HG02571 (cell line): Measurements from ENCODE around the gene STN1.

Experiments
- ATAC-seq: cut with Tn5 transposase; IDR thresholded peaks from one replicate; pipeline ENCODE4 v1.9.1; 2021; ENCODE audit warnings: mild to moderate bottlenecking, moderate library complexity; ENCODE audit not compliant: unreplicated experiment

The STN1 gene

DNA sequence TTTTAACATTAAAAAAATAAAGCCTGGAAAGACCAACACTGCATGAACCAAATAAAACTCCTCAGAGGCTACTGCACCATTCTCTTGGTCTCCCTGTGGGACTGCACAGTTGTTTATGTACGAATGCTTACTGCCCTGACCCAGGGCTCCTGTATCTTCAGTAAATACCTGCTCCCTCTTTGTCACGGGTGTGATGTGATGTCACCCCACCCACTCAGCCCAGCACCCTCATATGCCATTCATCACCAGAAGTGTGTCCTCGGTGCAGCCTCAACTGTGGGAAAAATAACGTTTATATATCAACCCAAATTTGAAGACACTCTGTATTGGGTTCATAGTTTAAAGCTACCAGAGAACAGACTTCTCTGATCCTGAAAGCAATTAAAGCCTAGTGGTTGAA, 48.6 kb downstream of the STN1 start:
- no peak for ATAC-seq

DNA sequence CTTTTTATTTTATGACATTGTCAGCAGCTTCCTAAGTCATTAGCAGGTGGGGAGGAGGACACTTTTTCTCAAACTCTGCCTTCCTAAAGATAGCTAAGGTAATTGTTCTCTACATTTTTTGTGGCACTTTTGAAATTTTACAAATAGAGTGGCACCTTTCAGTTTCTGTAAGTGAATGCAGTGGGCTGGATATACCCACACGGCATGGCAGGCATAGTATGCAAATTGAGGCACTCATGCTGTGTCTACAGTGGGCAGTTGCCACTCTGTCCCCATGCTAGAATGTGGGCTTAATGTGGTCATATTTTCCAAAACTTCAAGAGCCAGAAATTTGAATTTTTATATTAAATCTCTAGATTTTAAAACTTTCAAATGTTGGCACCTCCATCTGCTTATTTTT, 49.8 kb downstream of the STN1 start:
- no peak for ATAC-seq

DNA sequence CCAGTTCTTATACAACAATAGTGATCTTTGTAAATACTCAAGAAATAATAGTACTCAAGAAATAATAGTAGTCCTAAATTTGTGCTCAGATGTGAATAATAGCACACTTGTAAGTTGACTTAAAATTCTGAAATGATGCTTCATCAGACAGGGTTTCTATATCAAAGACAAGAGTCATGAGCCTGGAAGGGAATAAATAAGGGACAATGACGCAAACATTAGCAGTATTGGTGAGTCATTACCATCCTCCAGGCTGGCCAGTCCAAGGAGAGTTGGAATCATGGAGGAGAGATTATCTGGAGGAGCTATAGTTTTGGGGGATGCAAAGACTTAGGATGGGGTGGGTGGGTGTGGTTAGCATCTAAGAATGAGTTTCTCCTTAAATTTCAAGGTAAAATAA, 56.5 kb downstream of the STN1 start:
- no peak for ATAC-seq

DNA sequence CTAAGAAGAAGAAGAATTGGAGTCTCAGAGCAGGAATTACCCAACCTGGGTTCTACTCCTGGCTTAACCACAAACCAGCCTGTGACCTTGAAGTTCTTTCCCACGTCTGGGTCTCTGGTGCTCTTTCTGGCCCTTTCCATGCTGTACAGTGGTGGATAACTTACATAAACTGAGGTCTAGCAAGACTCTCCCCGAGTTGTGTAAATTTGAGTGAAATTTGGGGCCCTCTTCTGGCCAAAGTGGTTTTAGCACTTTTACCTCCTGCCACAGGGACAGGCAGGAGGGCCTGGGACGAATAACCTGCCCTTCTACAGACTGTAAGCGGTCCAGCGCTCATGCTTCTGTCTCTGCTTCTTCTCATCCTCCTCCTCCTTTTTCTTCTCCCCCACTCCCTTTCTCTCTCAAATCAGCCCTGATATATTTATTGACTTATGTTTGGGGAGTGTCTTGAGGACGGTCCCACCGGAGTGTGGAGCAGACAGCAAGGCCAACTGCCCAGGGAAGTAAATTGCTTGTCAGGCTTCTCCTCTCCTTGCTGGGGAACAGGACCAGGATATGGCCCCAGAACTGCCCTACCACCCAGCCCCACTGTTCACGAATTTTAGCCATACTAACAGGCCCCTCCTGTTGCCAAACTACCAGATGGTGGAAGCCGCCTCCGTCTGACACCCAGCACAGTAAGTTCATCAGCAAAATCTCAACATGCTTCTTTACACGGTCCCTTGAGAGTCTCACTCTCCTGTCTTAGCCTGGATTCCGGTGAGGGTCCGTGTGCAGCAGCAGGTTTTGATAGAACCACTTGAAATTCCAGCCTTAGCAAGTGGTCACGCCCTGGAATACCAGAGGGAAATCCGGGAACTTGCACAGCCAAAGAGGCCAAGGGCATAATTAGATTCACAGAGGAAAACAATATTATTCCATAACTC, 58.6 kb downstream of the STN1 start:
- ATAC-seq = peak; percentile 45

DNA sequence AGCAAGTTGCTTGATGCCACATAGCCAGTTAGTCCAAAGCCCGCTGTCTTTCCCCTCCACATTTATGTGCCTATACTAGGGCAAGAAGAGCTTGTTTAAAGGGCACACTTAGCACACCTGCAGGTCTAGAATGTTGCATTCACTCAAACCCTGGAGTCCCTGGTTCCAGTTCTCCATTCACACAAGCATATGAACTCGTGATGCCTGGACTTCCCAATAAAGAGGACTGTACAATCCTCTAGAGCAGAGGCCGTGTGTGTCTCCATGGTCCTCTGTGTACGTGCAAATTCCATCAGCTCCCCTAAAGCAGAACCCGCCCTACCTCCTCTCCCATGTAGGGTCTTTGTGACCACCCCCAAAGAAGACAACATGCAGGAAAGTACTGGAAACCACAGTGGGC, 59.6 kb downstream of the STN1 start:
- ATAC-seq = no peak

DNA sequence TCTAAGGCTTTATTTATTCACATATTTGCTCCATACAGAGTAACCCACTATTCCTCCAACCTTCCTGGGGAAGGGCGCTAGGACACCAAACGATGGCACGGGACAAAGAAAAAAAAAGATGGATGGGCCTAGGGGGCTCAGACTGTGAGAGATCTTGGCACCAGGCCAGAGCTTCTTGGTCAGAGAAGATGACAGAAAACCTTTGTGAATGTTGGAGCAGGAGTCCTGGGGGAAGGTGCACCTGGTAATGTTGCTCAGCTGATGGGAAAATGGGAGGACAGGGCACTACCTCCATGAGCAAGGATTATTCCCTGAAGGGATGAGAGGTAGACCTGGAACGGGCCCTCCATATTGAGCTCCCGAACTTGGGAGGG, 61.2 kb downstream of the STN1 start:
- ATAC-seq = no peak

DNA sequence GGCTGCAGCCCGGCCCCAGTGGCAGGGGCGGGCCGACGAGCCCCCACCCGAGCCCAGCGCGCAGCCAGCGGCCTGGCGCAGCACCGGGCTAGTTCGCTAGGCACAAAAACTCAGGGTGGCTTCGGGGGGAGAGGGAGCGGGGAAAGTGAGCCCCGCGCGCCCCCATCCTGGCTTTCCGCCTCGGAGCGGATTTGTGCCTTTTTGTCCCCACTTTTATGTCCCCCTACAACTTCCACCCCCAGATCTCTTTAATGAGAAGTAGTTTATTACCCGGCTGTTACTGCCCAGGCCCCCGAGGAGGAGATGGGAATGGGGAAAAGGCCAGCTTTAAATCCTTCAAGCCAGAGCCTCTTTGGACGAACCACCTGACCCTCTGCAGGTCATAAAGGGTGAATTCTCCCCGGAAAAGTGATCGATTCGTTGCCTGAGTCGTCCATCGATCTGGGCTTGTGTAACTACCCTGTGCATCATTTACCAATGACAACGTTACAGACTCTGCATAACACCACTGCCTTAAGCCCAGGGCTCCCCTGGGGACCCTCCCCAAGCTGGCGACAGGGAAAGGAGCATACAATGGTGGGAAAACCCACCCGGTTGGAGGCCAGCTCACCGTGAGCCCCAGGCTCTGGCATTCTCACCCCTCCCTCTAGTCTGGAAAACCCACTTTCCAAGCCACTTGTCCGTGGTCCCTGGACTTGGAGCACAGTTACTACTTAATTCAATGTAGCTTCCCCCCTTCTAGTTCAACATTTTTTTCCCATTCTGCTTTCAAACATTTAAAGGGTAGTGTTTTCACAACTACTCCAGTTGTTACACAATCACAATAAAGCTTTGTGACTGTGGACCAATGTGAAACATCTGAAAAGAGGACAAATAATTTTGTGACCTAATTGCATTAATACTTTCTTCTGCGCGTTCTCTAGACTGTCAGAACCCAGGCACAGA, 61.9 kb downstream of the STN1 start:
- no peak for ATAC-seq

DNA sequence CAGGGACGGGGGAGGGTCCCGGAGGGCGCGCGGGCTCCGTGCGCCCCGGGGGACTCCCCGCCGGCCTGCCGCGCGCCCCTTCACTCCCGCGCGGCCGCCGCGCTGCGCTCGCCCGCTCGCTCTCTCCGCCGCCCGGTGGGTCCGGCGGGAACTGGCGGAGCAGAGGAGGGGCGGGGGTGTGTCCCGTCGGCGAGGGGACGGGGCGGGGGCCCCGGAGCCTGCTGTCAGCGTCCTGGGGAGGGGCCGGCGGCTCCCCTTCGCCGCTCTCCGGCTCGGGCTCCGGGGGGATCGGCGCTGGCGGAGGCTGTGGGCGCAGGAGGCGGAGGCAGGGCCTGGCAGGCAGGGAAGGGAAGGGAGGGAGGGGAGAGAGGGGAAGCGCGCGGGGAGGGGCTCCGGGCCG, 62.6 kb downstream of the STN1 start, which contains the start of gene SH3PXD2A:
Gene SH3PXD2A, minus strand, starts transcription at position 153 of the 400 bp plus-strand sequence. CDS start 310 bp downstream, outside the sequence.
- no peak for ATAC-seq

DNA sequence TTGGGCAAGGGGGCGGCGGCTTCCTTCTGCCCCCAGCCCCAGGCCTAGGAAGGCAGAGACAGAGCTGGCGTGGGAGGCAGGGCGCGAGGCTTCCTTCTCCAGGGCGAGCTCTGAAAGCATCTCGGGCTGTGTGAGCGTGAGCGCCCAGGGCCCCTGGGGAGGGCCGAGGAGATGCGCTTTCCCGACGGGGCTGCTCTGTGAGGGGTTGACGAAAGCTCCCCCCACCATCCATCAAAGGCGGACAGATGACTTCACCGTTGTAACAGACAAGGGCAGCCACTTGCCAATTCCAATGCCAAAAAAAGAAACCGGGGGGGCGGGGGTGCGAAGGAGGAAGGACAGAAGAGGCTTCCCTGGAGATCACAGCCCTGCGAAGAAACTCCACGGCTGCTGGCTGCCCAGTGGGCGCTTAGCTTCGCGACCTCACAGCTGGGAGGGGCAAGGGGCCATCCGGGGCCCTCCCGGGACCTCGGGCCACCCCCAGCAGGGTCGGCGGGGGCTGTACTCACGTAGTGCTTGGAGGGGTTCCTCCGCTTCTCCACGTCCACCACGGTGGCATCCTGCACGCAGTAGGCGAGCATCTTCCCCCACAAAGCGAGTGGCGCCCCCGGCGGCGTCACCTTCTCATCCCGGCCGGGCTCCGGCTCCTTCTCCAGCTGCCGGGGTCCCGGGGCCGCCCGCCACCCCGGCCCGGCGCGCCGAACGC, 63.1 kb downstream of the STN1 start:
- ATAC-seq = no peak

DNA sequence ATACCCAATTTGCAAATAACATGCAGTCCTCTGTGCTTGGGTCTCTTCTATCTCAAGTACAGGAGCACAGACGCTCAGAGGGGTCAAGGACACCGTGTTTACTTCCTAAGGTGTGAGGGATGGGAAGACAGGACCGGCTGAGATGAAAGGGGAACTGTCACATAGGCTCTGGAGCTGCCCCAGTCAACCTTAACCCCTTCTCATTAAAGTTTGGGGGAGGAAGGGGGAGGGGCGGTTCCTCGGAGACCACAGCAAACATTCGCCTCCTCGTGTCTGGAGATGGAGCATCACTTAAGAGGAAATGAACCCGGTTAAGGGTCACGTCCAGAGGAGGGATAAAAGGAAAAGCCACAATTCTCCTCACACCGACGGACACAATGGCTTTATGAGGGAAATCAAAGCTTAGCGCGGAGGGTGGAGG, 63.7 kb downstream of the STN1 start:
- ATAC-seq = no peak

DNA sequence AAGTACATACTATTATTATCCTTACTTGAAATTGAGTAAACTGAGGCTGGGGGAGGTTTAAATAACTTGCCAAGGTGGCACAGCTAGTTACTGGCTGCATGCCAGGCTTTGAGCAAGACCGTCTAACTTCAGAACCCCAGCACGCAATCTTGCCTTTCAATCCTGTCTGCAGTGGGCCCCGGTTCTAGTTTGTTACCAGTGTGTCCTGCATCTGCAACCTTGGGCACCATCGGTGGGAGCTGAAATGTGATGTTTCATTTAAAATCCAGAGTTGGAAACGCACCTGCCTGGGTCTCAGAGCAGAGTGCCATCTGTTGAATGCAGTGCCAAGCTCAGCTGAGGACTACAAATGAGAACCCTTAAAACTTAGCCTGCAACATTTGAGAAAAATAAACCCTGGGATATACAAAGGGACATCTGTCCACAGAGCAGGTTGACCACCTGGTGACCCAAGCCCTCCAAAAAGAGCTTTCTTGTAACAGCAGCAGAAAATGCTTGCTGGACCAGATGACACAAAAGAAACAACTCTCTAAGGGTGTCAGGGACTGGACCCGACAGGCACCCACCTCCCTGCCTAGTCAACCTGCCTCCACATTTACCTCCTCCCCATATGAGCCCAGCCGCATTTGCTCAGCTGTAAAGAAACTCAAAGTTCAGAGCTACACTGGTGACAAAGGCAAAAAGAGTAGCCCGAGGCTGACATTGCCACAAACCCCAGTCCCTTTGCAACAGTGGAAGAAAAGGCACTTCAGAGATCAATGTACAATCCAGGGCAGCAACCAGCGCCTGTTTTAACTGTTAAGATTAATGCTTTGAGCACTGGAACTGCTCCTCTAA, 64.3 kb downstream of the STN1 start:
- no peak for ATAC-seq

DNA sequence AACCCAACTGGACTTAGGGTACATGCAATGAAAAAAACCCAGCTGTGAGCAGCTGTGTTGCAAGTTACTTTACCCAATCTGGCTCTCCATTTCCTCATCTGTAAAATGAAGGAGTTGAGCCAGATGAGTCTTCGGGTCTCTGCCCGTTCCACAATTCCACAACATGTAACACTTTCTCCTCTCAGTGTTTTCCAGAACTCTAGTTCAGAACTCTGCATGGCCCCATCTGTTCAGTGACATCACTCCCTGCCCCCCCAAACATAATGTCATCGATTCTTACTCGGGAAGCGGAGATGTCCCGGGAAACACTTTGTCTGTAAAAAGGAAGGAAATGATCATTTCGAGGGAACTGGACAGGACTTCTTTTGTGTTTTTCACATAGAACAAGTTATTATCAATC, 65.1 kb downstream of the STN1 start:
- no peak for ATAC-seq

DNA sequence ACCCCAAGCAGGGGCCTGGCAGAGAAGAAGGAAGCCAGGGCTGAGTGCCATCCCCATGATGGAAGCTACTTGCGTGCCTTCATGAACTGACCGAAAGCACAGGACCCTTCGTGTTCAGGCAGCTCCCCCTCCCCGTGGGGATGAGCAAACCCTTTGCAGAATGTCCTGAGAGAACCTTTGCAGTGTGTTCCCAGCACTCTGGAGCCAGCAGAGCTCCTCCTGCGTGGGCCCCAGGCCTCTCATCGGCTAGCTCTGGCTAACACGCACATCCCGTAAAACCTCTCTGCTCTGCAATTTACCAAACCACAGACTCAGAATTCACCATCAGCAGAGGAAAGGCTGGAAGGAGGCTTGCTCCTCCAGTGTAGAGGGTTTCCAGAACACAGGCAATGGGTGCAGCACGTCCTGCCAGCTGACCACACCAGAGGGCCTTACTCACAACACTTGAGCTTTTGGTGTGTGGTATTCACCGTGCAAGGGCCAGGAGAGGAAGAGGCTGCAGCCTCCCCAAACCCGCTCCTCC, 65.7 kb downstream of the STN1 start:
- ATAC-seq = no peak

DNA sequence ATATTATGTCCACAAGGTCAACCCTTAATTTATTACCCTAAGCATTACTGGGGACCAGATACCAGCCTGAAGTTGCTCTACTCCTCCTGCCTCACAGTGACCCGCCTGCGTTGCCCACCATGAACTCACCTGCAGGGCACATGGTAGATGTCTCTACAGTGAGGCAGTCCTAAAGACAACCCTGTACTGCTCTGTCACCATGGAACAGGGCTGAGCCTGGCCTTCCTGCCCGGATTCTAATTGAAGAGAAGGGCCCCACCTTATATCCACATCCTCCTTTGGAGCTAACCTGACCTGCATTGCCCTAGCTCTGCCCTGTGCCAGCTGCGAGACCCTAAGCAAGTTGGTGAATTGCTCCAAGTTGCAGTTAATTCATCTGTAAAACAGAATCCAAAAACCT, 66.7 kb downstream of the STN1 start:
- no peak for ATAC-seq

DNA sequence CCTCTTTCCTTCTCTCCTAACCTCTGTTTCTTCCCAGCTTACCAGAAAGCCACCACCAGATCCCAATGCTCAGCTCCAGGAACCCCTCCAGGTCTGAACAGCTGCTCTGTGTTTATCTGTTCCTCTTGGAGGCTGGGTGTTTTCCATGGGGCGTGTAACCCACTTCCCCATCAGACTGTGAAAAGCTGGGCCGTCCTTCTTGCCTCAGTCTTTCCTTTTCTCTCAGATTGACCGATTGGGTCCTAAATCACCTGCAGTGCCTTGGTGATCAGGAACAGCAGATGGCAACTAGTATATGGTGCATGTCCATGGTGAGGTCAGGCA, 67.5 kb downstream of the STN1 start:
- no peak for ATAC-seq

DNA sequence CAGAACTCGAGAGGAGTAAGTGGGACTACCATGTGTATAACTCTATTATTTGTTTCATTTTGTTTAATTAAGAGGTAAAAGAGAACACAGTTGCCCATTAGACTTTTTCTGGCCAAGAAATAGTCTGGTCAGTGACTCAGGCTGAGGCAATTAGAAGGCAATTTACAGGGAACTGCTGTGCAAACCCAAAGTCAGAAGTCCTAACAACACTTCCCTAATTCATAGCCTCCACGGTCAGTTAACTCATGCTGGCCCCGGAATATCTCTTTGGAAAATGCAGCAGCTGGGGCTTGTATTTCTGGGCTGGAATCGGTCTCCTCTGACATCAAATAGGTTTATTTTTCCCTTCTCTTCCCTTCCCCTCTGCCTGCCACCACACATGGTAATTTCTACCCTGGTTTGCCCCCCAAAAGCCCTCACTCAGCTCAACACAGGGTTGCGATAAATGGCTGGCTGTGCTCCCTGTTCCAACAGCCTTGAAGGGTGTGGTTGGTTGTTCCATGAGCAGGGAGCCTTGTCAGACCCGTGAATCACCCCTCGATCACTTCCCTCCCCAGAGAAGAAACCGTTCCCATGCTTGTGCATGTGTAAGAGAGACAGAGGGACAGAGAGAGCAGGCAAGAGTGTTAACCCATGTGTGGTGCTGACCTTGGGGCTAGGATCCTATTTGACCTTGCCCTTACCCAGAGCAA, 68.0 kb downstream of the STN1 start:
- no peak for ATAC-seq

DNA sequence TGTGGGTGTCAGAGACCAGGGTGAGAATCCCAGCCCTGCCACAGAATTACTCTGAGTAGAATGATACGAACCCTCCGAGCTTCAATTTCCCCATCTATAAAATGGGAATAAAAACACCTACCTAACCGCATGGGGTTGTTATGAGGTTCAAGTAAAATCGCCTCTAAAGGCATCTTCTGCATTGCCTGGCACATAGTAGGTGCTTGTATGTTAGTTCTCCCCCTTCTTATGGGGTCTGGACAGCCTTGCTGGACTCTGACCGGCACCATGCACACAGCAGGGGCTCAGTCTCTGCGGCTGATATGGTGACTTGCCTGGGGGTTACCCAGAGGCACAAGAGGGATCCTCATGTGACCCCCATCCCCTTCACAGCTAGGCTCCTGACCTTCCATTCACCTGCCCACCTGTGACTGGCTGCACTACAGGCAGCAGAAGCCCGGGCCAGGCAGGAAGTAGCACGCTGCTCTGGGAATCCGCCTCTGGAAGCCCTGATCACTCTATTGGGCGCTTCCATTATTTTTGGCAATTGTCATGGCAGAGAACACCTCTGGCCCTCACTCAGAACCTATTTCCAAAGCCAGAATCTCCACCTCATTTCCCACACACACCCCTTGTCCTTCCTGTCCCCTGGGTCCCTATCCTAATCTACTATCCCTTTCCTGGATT, 68.6 kb downstream of the STN1 start:
- no peak for ATAC-seq

DNA sequence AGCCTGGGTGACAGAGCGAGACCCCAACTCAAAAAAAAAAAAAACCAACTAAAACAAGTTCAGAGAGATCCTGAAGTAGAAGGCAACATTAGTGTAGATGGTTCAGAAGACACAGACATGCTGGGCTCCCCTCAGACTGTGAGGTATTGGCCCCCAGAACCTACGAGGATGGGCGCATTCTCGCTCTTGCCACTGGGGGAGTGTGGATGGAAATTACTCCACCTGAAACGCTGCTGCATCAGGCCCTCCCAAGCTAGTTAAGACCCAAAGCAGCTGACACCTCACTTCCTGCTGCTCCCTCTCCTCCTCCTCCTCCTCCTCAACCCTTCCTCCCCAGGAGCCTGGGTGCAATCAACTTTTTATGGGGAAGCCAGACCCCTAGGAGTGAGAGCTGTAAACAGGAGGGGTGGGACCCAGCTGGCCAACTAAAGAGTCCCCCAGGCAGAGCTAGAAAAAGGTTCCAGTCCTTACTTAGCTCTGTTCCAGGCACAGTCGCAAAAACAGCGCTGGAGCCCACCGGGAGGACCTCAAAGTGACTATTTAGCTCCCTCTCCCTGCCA, 70.0 kb downstream of the STN1 start:
- ATAC-seq = no peak

DNA sequence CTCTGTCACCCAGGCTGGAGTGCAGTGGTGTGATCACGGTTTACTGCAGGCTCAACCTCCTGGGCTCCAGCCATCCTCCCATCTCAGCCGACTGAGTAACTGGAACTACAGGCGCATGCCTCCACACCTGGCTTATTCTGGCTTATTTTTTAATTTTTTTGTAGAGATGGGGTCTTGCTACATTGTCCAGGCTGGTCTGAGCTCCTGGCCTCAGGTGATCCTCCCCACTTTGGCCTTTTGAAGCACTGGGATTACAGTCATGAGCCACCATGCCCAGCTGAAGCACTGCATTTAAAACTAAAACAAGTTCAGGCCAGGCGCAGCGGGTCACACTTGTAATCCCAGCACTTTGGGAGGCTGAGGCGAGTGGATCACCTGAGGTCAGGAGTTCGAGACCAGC, 70.6 kb downstream of the STN1 start:
- ATAC-seq = no peak
